Measurements from ENCODE around the gene LZTFL1.

DNA sequence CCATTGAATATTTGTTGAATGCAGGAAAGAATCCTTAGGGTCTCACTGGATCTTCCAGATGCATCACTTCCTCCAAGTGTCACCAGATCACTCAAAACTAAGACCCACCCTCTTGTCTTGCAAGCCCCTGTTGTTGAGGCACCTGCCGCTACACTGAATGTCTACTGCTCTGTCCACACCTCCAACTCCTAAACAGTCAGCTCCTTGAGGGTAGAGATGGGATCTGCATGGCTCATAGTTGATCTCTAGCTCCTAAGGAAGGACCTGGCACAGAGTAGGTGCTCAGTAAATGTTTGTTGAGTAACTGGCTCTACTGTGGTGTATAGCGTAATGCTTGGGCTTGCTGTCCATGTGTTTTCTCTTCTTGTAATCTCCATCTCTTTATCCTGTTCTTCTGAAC is 54.4 kb downstream of the LZTFL1 start:
- TF ChIP-seq, protein P1, sequence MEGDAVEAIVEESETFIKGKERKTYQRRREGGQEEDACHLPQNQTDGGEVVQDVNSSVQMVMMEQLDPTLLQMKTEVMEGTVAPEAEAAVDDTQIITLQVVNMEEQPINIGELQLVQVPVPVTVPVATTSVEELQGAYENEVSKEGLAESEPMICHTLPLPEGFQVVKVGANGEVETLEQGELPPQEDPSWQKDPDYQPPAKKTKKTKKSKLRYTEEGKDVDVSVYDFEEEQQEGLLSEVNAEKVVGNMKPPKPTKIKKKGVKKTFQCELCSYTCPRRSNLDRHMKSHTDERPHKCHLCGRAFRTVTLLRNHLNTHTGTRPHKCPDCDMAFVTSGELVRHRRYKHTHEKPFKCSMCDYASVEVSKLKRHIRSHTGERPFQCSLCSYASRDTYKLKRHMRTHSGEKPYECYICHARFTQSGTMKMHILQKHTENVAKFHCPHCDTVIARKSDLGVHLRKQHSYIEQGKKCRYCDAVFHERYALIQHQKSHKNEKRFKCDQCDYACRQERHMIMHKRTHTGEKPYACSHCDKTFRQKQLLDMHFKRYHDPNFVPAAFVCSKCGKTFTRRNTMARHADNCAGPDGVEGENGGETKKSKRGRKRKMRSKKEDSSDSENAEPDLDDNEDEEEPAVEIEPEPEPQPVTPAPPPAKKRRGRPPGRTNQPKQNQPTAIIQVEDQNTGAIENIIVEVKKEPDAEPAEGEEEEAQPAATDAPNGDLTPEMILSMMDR (IDR thresholded peaks at IDR 0.05; ENCODE audit: low read depth, low read length, missing input control): no peak
- TF ChIP-seq NR2F2 (IDR thresholded peaks at IDR 0.05) (no peak), TAF1 (conservative IDR thresholded peaks at IDR 0.05) (no peak), GABPA (IDR thresholded peaks at IDR 0.05 in 1 of 2, conservative IDR thresholded peaks at IDR 0.05 in 1 of 2) (no peak), JUND (IDR thresholded peaks at IDR 0.05) (no peak), EGR1 (IDR thresholded peaks at IDR 0.05; ENCODE audit: low read depth in 2 of 2) (no peak), RXRA (IDR thresholded peaks at IDR 0.05) (no peak), RAD21 (IDR thresholded peaks at IDR 0.05) (no peak), SP1 (IDR thresholded peaks at IDR 0.05) (no peak)
- TF ChIP-seq, protein P2, sequence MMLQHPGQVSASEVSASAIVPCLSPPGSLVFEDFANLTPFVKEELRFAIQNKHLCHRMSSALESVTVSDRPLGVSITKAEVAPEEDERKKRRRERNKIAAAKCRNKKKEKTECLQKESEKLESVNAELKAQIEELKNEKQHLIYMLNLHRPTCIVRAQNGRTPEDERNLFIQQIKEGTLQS (IDR thresholded peaks at IDR 0.05): no peak
- TF ChIP-seq, protein P3, sequence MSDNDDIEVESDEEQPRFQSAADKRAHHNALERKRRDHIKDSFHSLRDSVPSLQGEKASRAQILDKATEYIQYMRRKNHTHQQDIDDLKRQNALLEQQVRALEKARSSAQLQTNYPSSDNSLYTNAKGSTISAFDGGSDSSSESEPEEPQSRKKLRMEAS (IDR thresholded peaks at IDR 0.05): no peak
- TF ChIP-seq, protein P4, sequence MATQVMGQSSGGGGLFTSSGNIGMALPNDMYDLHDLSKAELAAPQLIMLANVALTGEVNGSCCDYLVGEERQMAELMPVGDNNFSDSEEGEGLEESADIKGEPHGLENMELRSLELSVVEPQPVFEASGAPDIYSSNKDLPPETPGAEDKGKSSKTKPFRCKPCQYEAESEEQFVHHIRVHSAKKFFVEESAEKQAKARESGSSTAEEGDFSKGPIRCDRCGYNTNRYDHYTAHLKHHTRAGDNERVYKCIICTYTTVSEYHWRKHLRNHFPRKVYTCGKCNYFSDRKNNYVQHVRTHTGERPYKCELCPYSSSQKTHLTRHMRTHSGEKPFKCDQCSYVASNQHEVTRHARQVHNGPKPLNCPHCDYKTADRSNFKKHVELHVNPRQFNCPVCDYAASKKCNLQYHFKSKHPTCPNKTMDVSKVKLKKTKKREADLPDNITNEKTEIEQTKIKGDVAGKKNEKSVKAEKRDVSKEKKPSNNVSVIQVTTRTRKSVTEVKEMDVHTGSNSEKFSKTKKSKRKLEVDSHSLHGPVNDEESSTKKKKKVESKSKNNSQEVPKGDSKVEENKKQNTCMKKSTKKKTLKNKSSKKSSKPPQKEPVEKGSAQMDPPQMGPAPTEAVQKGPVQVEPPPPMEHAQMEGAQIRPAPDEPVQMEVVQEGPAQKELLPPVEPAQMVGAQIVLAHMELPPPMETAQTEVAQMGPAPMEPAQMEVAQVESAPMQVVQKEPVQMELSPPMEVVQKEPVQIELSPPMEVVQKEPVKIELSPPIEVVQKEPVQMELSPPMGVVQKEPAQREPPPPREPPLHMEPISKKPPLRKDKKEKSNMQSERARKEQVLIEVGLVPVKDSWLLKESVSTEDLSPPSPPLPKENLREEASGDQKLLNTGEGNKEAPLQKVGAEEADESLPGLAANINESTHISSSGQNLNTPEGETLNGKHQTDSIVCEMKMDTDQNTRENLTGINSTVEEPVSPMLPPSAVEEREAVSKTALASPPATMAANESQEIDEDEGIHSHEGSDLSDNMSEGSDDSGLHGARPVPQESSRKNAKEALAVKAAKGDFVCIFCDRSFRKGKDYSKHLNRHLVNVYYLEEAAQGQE (IDR thresholded peaks at IDR 0.05): no peak
